BE2C (cell line): ENCODE results near the gene ZNF311. TPM values are rescaled to one million over a fixed set of nuclear protein-coding genes. Genes with fewer than 3 reads are reported as not detected.

Source experiments
- DNase-seq: peaks from one replicate; pipeline ENCODE4 v3.0.0-alpha.2; 2020
- H3K27me3 ChIP-seq: fragments of 250-450 bp; sonication (Bioruptor Pico); 2 replicates; pipeline ENCODE4 v1.5.1; 2020; ENCODE audit warnings: mild to moderate bottlenecking
- H3K36me3 ChIP-seq: fragments of 250-450 bp; sonication (Bioruptor Pico); 2 replicates; pipeline ENCODE4 v1.5.1; 2020; ENCODE audit warnings: mild to moderate bottlenecking
- H3K4me1 ChIP-seq: fragments of 250-450 bp; sonication (Bioruptor Pico); 2 replicates; pipeline ENCODE4 v1.5.1; 2020
- H3K4me3 ChIP-seq: 2 replicates; pipeline ENCODE4 v1.5.1; 2011; ENCODE audit warnings: low read depth, low read length
- H3K9me3 ChIP-seq: fragments of 250-450 bp; sonication (Bioruptor Pico); 2 replicates; pipeline ENCODE4 v1.5.1; 2020
- CTCF ChIP-seq: IDR thresholded peaks from 2 replicates; pipeline ENCODE4 v1.5.1; 2012; ENCODE audit warnings: mild to moderate bottlenecking, low read depth, low read length
- polyA plus RNA-seq: library from polyadenylated mRNA; unstranded; fragments of >200 nt; gene quantifications from one replicate; pipeline ENCODE4 v1.2.1, GENCODE V29; 2012; ENCODE audit warnings: low read depth, missing spikeins; ENCODE audit not compliant: insufficient read length, insufficient read depth

ZNF311 gene
- polyA plus RNA-seq: not detected

DNA sequence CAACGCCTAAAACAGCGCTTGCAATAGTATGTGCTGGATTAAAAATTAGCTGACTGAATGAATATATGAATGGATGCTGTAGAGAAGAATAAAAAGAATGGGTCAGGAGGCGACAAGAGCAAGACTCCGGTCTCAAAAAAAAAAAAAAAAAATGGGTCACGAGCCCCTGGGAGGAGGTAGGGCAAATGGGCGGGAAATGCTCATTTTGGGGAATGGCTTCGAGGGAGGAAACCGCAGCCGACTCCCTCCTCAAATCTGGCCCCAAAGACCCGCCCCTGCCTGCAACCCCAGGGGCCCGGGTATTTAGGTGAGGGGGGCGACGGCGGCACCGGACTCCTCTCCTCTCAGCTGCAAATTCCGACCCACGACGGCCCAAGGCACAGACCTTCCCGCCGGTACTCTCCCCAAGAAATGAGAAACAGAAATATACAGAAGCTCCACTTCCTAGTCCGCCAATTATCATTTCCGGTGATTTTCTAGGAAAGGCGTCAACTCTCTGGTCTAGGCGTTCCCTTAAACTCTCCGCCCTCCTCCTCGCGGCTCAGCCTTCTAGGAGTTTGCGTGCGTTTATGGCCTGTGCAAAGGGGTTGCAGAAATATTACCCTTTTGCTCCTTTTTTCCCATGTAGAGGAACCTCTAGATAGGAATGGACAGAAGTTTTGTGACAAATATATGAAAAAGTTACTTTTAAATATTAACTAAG, at the start of gene ZNF311:
TSS of gene ZNF311 (minus strand) at position 133 of the 703 bp plus-strand sequence. CDS start 1,361 bp downstream, outside the sequence.
- H3K4me3 ChIP-seq: no peak within 1 kb of the TSS
- H3K9me3 ChIP-seq: no peaks in the 10 kb centered on the region
- no peak for DNase-seq
- H3K27me3 ChIP-seq: peaks cover 57% of the 10 kb centered on the region
- no peak for TF ChIP-seq CTCF
- H3K36me3 ChIP-seq: no peaks in the 10 kb centered on the region
- H3K4me1 ChIP-seq: no peaks in the 10 kb centered on the region

- Histone ChIP-seq H3K36me3 (no peaks in the 10 kb centered on the region), H3K9me3 (no peaks in the 10 kb centered on the region), H3K27me3 (peaks cover 4% of the 10 kb centered on the region; the same call in 1 of the 2 replicates), H3K4me3 (no peak overlapping the region), H3K4me1 (no peaks in the 10 kb centered on the region)
- no peak for DNase-seq
- no peak for TF ChIP-seq CTCF
Observed at GRCh38 chr6:29051680-29052079, 46.6 kb upstream of the ZNF311 start.

DNA sequence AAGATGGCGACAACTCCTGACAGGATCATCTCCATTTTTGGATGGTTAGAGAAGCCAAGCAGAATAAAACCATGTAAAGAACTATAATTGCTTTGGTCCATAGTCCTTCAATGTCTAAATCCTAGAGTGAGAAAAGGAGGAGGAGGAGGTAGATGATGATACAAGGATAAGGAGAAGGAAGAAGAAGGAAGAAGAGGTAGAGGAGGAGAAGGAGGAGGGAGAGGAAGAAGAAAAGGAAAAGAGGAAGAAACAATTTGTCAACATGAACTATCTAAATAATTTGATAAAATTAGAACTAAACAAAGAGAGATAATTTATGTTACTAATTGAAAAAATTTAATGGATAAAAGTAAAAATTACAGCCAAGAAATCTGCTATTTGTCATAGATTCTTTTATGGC, 40.0 kb upstream of the ZNF311 start, which contains the start of gene OR2W1:
TSS of gene OR2W1 (minus strand) at position 101 of the 400 bp plus-strand sequence. CDS start at position 101, 0 bp downstream.
- Histone ChIP-seq H3K4me1 (no peaks in the 10 kb centered on the region), H3K27me3 (peaks cover 4% of the 10 kb centered on the region; the same call in 1 of the 2 replicates), H3K4me3 (no peak within 1 kb of the TSS), H3K9me3 (no peaks in the 10 kb centered on the region), H3K36me3 (no peaks in the 10 kb centered on the region)
- no peak for TF ChIP-seq CTCF
- no peak for DNase-seq

GRCh38 chr6:29035951-29036350, 30.8 kb upstream of the ZNF311 start:
- Histone ChIP-seq H3K4me3 (no peak overlapping the region), H3K27me3 (peaks cover 4% of the 10 kb centered on the region; the same call in 1 of the 2 replicates), H3K36me3 (no peaks in the 10 kb centered on the region), H3K4me1 (no peaks in the 10 kb centered on the region), H3K9me3 (no peaks in the 10 kb centered on the region)
- DNase-seq: no peak
- no peak for TF ChIP-seq CTCF

DNA sequence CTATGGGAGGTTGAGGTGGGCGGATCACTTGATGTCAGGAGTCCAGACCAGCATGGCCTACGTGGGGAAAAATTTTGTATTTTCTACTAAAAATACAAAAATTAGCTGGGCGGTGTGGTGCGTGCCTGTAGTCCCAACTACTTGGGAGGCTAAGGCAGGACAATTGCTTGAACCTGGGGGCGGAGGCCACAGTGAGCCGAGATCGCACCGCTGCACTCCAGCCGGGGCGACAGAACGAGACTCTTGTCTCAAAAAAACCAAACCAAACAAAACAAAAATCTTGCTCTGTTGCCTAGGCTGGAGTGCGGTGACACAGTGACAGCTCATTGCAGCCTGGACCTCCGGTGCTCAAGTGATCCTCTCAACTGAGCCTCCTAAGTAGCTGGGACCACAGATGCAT, 23.7 kb upstream of the ZNF311 start:
- peaks cover 4% of the 10 kb centered on the region; the same call in 1 of the 2 replicates for H3K27me3 ChIP-seq
- H3K36me3 ChIP-seq: no peaks in the 10 kb centered on the region
- H3K4me1 ChIP-seq: no peaks in the 10 kb centered on the region
- no peak overlapping the region for H3K4me3 ChIP-seq
- no peak for DNase-seq
- no peak for TF ChIP-seq CTCF
- no peaks in the 10 kb centered on the region for H3K9me3 ChIP-seq

- Histone ChIP-seq H3K4me3 (no peak overlapping the region), H3K9me3 (no peaks in the 10 kb centered on the region), H3K27me3 (no peaks in the 10 kb centered on the region; the same call in 1 of the 2 replicates), H3K4me1 (no peaks in the 10 kb centered on the region), H3K36me3 (no peaks in the 10 kb centered on the region)
- no peak for DNase-seq
- TF ChIP-seq CTCF: no peak
Observed at GRCh38 chr6:29025927-29026585, 20.9 kb upstream of the ZNF311 start.
